ENCODE data around the gene PRPF40B. TPM values are rescaled to one million over a fixed set of nuclear protein-coding genes. Genes with fewer than 3 reads are reported as not detected.

PRPF40B gene
- total and polyA plus RNA-seq, 2 of the 13 experiments (the other 11 are each of a cell fraction or from before 2014, with no cell fraction given): 5.0 to 7.8 TPM

DNA sequence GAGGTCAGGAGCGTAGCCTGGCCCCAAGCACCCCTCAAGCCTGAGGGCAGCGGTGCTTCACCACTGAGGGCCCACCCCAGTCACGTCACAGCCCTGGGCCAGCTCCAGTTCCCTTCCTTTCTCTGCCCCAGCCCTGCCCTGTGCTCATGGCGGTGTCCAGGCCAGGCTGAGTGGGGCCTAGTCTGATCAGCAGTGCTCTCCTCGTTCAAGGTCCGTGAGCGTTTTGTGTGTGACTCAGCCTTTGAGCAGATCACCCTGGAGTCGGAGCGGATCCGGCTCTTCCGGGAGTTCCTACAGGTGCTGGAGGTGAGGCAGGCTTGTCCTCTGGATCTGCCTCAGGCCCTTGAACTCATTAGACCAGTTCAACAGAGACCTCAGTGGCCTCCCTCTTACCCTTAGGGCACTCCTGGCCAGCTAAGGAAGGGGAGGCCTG, 19.0 kb downstream of the PRPF40B start (continued):
- TF ChIP-seq, protein P1, sequence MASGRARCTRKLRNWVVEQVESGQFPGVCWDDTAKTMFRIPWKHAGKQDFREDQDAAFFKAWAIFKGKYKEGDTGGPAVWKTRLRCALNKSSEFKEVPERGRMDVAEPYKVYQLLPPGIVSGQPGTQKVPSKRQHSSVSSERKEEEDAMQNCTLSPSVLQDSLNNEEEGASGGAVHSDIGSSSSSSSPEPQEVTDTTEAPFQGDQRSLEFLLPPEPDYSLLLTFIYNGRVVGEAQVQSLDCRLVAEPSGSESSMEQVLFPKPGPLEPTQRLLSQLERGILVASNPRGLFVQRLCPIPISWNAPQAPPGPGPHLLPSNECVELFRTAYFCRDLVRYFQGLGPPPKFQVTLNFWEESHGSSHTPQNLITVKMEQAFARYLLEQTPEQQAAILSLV (CRISPR knock-in tag; IDR thresholded peaks at IDR 0.05; ENCODE audit: borderline replicate concordance): peak; percentile 77; the same call in 1 of the 2 replicates
- TF ChIP-seq ZSCAN12 (CRISPR knock-in tag; IDR thresholded peaks at IDR 0.05) (no peak), ZNF143 (CRISPR knock-in tag; IDR thresholded peaks at IDR 0.05) (no peak), FOXJ3 (CRISPR knock-in tag; IDR thresholded peaks at IDR 0.05; ENCODE audit: borderline replicate concordance) (no peak), ZNF776 (CRISPR knock-in tag; IDR thresholded peaks at IDR 0.05) (0 out of 2 replicates have a peak, but pooled peaks have one; percentile 41), NR2F1 (CRISPR knock-in tag; IDR thresholded peaks at IDR 0.05) (no peak), ZNF335 (CRISPR knock-in tag; IDR thresholded peaks at IDR 0.05) (peak; percentile 73; the same call in 1 of the 2 replicates), PHB2 (IDR thresholded peaks at IDR 0.05; ENCODE audit: partially characterized antibody) (no peak), YEATS2 (CRISPR knock-in tag; IDR thresholded peaks at IDR 0.05; ENCODE audit: borderline replicate concordance) (peak; percentile 85; the same call in 1 of the 2 replicates), ZFP36 (IDR thresholded peaks at IDR 0.05; ENCODE audit: borderline replicate concordance, low read depth, low read length, partially characterized antibody) (no peak), MEIS2 (CRISPR knock-in tag; IDR thresholded peaks at IDR 0.05) (0 out of 2 replicates have a peak, but pooled peaks have one; percentile 31), JUND (CRISPR knock-in tag; IDR thresholded peaks at IDR 0.05) (peak; percentile 77; the same call in 1 of the 2 replicates), ZNF674 (CRISPR knock-in tag; IDR thresholded peaks at IDR 0.05; ENCODE audit: low read depth) (no peak), ZNF136 (CRISPR knock-in tag; IDR thresholded peaks at IDR 0.05; ENCODE audit: low read depth) (no peak), SYNCRIP (IDR thresholded peaks at IDR 0.05; ENCODE audit: insufficient read depth, low read depth, low read length) (no peak), ZNF484 (CRISPR knock-in tag; IDR thresholded peaks at IDR 0.05; ENCODE audit: borderline replicate concordance, low read depth) (no peak), ZNF251 (CRISPR knock-in tag; IDR thresholded peaks at IDR 0.05) (no peak), ZNF501 (CRISPR knock-in tag; IDR thresholded peaks at IDR 0.05) (peak; percentile 85; the same call in 1 of the 2 replicates), TBX2 (CRISPR knock-in tag; IDR thresholded peaks at IDR 0.05; ENCODE audit: borderline replicate concordance) (peak; percentile 51; the same call in 1 of the 2 replicates), PCBP1 (IDR thresholded peaks at IDR 0.05; ENCODE audit: borderline replicate concordance, low read depth, low read length) (no peak)
- TF ChIP-seq, protein P2, sequence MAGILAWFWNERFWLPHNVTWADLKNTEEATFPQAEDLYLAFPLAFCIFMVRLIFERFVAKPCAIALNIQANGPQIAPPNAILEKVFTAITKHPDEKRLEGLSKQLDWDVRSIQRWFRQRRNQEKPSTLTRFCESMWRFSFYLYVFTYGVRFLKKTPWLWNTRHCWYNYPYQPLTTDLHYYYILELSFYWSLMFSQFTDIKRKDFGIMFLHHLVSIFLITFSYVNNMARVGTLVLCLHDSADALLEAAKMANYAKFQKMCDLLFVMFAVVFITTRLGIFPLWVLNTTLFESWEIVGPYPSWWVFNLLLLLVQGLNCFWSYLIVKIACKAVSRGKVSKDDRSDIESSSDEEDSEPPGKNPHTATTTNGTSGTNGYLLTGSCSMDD (CRISPR knock-in tag; IDR thresholded peaks at IDR 0.05): no peak
- TF ChIP-seq, protein P3, sequence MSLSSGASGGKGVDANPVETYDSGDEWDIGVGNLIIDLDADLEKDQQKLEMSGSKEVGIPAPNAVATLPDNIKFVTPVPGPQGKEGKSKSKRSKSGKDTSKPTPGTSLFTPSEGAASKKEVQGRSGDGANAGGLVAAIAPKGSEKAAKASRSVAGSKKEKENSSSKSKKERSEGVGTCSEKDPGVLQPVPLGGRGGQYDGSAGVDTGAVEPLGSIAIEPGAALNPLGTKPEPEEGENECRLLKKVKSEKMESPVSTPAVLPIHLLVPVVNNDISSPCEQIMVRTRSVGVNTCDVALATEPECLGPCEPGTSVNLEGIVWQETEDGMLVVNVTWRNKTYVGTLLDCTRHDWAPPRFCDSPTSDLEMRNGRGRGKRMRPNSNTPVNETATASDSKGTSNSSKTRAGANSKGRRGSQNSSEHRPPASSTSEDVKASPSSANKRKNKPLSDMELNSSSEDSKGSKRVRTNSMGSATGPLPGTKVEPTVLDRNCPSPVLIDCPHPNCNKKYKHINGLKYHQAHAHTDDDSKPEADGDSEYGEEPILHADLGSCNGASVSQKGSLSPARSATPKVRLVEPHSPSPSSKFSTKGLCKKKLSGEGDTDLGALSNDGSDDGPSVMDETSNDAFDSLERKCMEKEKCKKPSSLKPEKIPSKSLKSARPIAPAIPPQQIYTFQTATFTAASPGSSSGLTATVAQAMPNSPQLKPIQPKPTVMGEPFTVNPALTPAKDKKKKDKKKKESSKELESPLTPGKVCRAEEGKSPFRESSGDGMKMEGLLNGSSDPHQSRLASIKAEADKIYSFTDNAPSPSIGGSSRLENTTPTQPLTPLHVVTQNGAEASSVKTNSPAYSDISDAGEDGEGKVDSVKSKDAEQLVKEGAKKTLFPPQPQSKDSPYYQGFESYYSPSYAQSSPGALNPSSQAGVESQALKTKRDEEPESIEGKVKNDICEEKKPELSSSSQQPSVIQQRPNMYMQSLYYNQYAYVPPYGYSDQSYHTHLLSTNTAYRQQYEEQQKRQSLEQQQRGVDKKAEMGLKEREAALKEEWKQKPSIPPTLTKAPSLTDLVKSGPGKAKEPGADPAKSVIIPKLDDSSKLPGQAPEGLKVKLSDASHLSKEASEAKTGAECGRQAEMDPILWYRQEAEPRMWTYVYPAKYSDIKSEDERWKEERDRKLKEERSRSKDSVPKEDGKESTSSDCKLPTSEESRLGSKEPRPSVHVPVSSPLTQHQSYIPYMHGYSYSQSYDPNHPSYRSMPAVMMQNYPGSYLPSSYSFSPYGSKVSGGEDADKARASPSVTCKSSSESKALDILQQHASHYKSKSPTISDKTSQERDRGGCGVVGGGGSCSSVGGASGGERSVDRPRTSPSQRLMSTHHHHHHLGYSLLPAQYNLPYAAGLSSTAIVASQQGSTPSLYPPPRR (CRISPR knock-in tag; IDR thresholded peaks at IDR 0.05; ENCODE audit: borderline replicate concordance): 0 out of 2 replicates have a peak, but pooled peaks have one; percentile 15
- TF ChIP-seq, protein P4, sequence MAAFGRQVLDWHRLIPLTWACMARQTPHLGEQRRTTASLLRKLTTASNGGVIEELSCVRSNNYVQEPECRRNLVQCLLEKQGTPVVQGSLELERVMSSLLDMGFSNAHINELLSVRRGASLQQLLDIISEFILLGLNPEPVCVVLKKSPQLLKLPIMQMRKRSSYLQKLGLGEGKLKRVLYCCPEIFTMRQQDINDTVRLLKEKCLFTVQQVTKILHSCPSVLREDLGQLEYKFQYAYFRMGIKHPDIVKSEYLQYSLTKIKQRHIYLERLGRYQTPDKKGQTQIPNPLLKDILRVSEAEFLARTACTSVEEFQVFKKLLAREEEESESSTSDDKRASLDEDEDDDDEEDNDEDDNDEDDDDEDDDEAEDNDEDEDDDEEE (CRISPR knock-in tag; IDR thresholded peaks at IDR 0.05): no peak

All from HepG2 (cell line).